SK-N-SH treated with all-trans-retinoic acid at 6 μM for 48 hours (cell line): ENCODE measurements around the gene D2HGDH.

Source experiments
- ARNTL ChIP-seq: fragments of 450-650 bp; formaldehyde crosslinking; IDR thresholded peaks from 2 replicates; pipeline ENCODE4 v1.5.0; 2020; ENCODE audit warnings: low read depth, mild to moderate bottlenecking, moderate library complexity, borderline replicate concordance
- CREB5 ChIP-seq: fragments of 250-450 bp; sonication (Bioruptor Pico); IDR thresholded peaks from 2 replicates; pipeline ENCODE4 v1.5.1; 2020; ENCODE audit warnings: low read depth, mild to moderate bottlenecking, moderate library complexity
- PATZ1 ChIP-seq: fragments of 250-450 bp; sonication (Bioruptor Pico); IDR thresholded peaks from 2 replicates; pipeline ENCODE4 v1.8.0; 2020; ENCODE audit warnings: mild to moderate bottlenecking, moderate library complexity, borderline replicate concordance
- ZFP3 ChIP-seq: fragments of 250-450 bp; sonication (Bioruptor Pico); IDR thresholded peaks from 2 replicates; pipeline ENCODE4 v1.5.0; 2020; ENCODE audit warnings: mild to moderate bottlenecking, moderate library complexity

GRCh38 chr2:241726459-241726858, 8.0 kb upstream of the D2HGDH start:
- no peak for TF ChIP-seq ZFP3
- TF ChIP-seq ARNTL = no peak
- TF ChIP-seq CREB5 (CRISPR knock-in tag) = no peak
- TF ChIP-seq PATZ1 (CRISPR knock-in tag) = no peak
